T-cell (primary cell): ENCODE results near the gene LRRK1. TPM values are rescaled to one million over a fixed set of nuclear protein-coding genes. Genes with fewer than 3 reads are reported as not detected.

Source experiments
- ATAC-seq, 4 experiments: fragments of 200-7000 bp in 3 of 4; fragments of 150-1000 bp in 1 of 4; cut with Tn5 transposase; replicated peaks in 1 of 4; 1 replicate in 3 of 4; 2 replicates in 1 of 4; pipeline ENCODE4 v1.10.0; 2021; ENCODE audit warnings: moderate library complexity in 3 of 4, mild to moderate bottlenecking in 2 of 4, moderate number of reproducible peaks in 1 of 4
- CTCF ChIA-PET, 2 donors: fragments of 300-600 bp; sonication (Branson Sonifier 250); formaldehyde crosslinking; loops; one replicate each; lab custom pipeline; 2022; ENCODE audit warnings: antibody characterized with exemption in 2 of 2; lab: Charles Lee
- POLR2A ChIA-PET, 2 donors: fragments of 300-600 bp; sonication (Branson Sonifier 250); formaldehyde crosslinking; loops; one replicate each; lab custom pipeline; 2022; ENCODE audit warnings: antibody characterized with exemption in 2 of 2; lab: Charles Lee
- DNase-seq, 35 experiments: peaks; one replicate each; pipeline versions ENCODE4 v3.0.0 to v3.0.0-alpha.2; 2013 to 2023
- H3K27ac ChIP-seq: one replicate; pipeline ENCODE4 v1.5.1; 2013; ENCODE audit warnings: low read length
- H3K27me3 ChIP-seq, 2 experiments: replicated peaks in 1 of 2; 1 replicate in 1 of 2; 2 replicates in 1 of 2; pipeline versions ENCODE4 v1.6.1 to v1.7.0; 2013; ENCODE audit warnings: low read length in 1 of 2, mixed read lengths in 1 of 2; ENCODE audit not compliant: control insufficient read depth in 2 of 2, insufficient read depth in 2 of 2; ENCODE audit errors: extremely low read depth in 1 of 2
- H3K36me3 ChIP-seq, 2 donors: 1 replicate in 1 of 2; 2 replicates in 1 of 2; pipeline versions ENCODE4 v1.6.1 to v1.7.0; 2013; ENCODE audit warnings: low read length in 1 of 2; ENCODE audit not compliant: control insufficient read depth in 2 of 2, insufficient read depth in 1 of 2; ENCODE audit errors: extremely low read depth in 1 of 2
- H3K4me1 ChIP-seq, 2 experiments: 1 replicate in 1 of 2; 2 replicates in 1 of 2; pipeline versions ENCODE4 v1.6.1 to v1.7.0; 2013; ENCODE audit warnings: low read length in 2 of 2, mixed read lengths in 1 of 2; ENCODE audit not compliant: insufficient read depth in 2 of 2, control insufficient read depth in 1 of 2; ENCODE audit errors: extremely low read depth in 1 of 2
- H3K4me3 ChIP-seq, 2 donors: 1 replicate in 1 of 2; 2 replicates in 1 of 2; pipeline versions ENCODE4 v1.5.1 to v1.7.0; 2013; ENCODE audit warnings: mild to moderate bottlenecking in 2 of 2, low read length in 1 of 2, moderate library complexity in 1 of 2; ENCODE audit not compliant: control insufficient read depth in 1 of 2; ENCODE audit errors: extremely low read depth in 1 of 2
- H3K9me3 ChIP-seq: 2 replicates; pipeline ENCODE4 v1.7.0; 2013
- H3K27ac Mint-ChIP-seq, 2 donors: one replicate each; pipeline ENCODE4 v1.8.0; 2020 to 2021; ENCODE audit warnings: mild to moderate bottlenecking in 2 of 2, mixed read lengths in 2 of 2
- H3K27me3 Mint-ChIP-seq, 2 donors: one replicate each; pipeline ENCODE4 v1.8.0; 2021 to 2022; ENCODE audit warnings: mixed read lengths in 2 of 2
- H3K36me3 Mint-ChIP-seq: one replicate; pipeline ENCODE4 v1.8.0; 2021; ENCODE audit warnings: mixed read lengths
- H3K4me1 Mint-ChIP-seq, 3 donors: one replicate each; pipeline ENCODE4 v1.8.0; 2020 to 2022; ENCODE audit warnings: mixed read lengths in 3 of 3, mild to moderate bottlenecking in 1 of 3
- H3K4me3 Mint-ChIP-seq, 3 donors: one replicate each; pipeline ENCODE4 v1.8.0; 2020 to 2022; ENCODE audit warnings: mild to moderate bottlenecking in 3 of 3, mixed read lengths in 3 of 3, moderate library complexity in 3 of 3
- H3K9me3 Mint-ChIP-seq, 3 donors: one replicate each; pipeline ENCODE4 v1.8.0; 2020 to 2022; ENCODE audit warnings: mixed read lengths in 3 of 3
- WGBS: methylation state at CpG from one replicate; pipeline ENCODE4 v1.1.5; 2013; ENCODE audit warnings: missing lambda C conversion rate; ENCODE audit not compliant: insufficient coverage; 5-methylcytosine and 5-hydroxymethylcytosine counted together
- total RNA-seq, 35 experiments: library from RNA in 6 of 35; stranded (reverse) in 6 of 35; fragments of 120-200 nt in 1 of 35; gene quantifications; one replicate each; pipeline versions ENCODE4 v1.2.1 to v1.2.4 and lab custom pipeline; 2013 to 2026

Gene LRRK1
- total RNA-seq, 5 donors from 2014 or later (not counting 1 experiment from before 2014, with no cell fraction given): 1.1 to 2.0 (median 1.7) TPM

GRCh38 chr15:100986158-100986896 is 67.2 kb downstream of the LRRK1 start:
- Mint-ChIP-seq H3K9me3 (peaks cover 0 to 3% (median 0%) of the 10 kb centered on the region in 3 donors), H3K4me3 (no peak overlapping the region), H3K4me1 (no peaks in the 10 kb centered on the region), H3K36me3 (no peaks in the 10 kb centered on the region), H3K27ac (no peak overlapping the region), H3K27me3 (peaks cover 17 to 22% of the 10 kb centered on the region in 2 donors)
- Histone ChIP-seq H3K27me3 (peaks cover 2 to 13% of the 10 kb centered on the region in 2 experiments), H3K36me3 (no peaks in the 10 kb centered on the region), H3K9me3 (no peaks in the 10 kb centered on the region), H3K27ac (no peak overlapping the region), H3K4me3 (no peak overlapping the region), H3K4me1 (no peaks in the 10 kb centered on the region)
- CTCF ChIA-PET: no interaction called here
- DNase-seq (no peak), ATAC-seq (no peak)
- POLR2A ChIA-PET: no interaction called here
- 50% methylated on average over 6 of the region's 6 CpGs for WGBS

- H3K4me3 Mint-ChIP-seq: no peak overlapping the region
These were observed 68.0 kb downstream of the LRRK1 start for GRCh38 chr15:100987143-100987542.

GRCh38 chr15:100988297-100988696 is 69.1 kb downstream of the LRRK1 start:
- ChIA-PET POLR2A (no interaction called here), CTCF (no interaction called here)
- H3K36me3 ChIP-seq: no peaks in the 10 kb centered on the region
- no peak for ATAC-seq
- Mint-ChIP-seq H3K36me3 (no peaks in the 10 kb centered on the region), H3K9me3 (peaks cover 0 to 3% (median 0%) of the 10 kb centered on the region in 3 donors), H3K27me3 (peaks cover 18 to 20% of the 10 kb centered on the region in 2 donors), H3K4me1 (no peaks in the 10 kb centered on the region), H3K27ac (no peak overlapping the region), H3K4me3 (no peak overlapping the region)
- no peaks in the 10 kb centered on the region for H3K4me1 ChIP-seq
- WGBS: 83% methylated on average over 3 of the region's 5 CpGs
- H3K27me3 ChIP-seq: peaks cover 0 to 8% of the 10 kb centered on the region in 2 experiments
- H3K4me3 ChIP-seq: no peak overlapping the region
- H3K27ac ChIP-seq: no peak overlapping the region
- DNase-seq: no peak
- no peaks in the 10 kb centered on the region for H3K9me3 ChIP-seq

More at GRCh38 chr15:100987143-100987542, 68.0 kb downstream of the LRRK1 start:
- Histone ChIP-seq H3K36me3 (no peaks in the 10 kb centered on the region), H3K27me3 (peaks cover under 1 to 13% of the 10 kb centered on the region in 2 experiments), H3K4me1 (no peaks in the 10 kb centered on the region), H3K27ac (no peak overlapping the region), H3K9me3 (no peaks in the 10 kb centered on the region), H3K4me3 (no peak overlapping the region)
- DNase-seq (no peak), ATAC-seq (no peak)
- peaks cover 17 to 22% of the 10 kb centered on the region in 2 donors for H3K27me3 Mint-ChIP-seq
- ChIA-PET POLR2A (no interaction called here), CTCF (no interaction called here)
- H3K4me1 Mint-ChIP-seq: no peaks in the 10 kb centered on the region
- no CpG with 5 or more reads among the region's 4 CpGs for WGBS
- H3K36me3 Mint-ChIP-seq: no peaks in the 10 kb centered on the region
- no peak overlapping the region for H3K27ac Mint-ChIP-seq
- H3K9me3 Mint-ChIP-seq: peaks cover 0 to 3% (median 0%) of the 10 kb centered on the region in 3 donors

GRCh38 chr15:100988857-100989256 is 69.7 kb downstream of the LRRK1 start:
- no peaks in the 10 kb centered on the region for H3K9me3 ChIP-seq
- no peaks in the 10 kb centered on the region for H3K36me3 Mint-ChIP-seq
- H3K4me3 Mint-ChIP-seq: no peak overlapping the region
- H3K36me3 ChIP-seq: no peaks in the 10 kb centered on the region
- peaks cover 0 to 5% of the 10 kb centered on the region in 2 experiments for H3K27me3 ChIP-seq
- peaks cover 18 to 20% of the 10 kb centered on the region in 2 donors for H3K27me3 Mint-ChIP-seq
- H3K27ac Mint-ChIP-seq: no peak overlapping the region
- no peak overlapping the region for H3K27ac ChIP-seq
- H3K4me1 ChIP-seq: no peaks in the 10 kb centered on the region
- ChIA-PET CTCF (no interaction called here), POLR2A (no interaction called here)
- DNase-seq: no peak
- WGBS: 67% methylated on average over 1 of the region's 3 CpGs
- no peak for ATAC-seq
- no peak overlapping the region for H3K4me3 ChIP-seq
- no peaks in the 10 kb centered on the region for H3K4me1 Mint-ChIP-seq
- H3K9me3 Mint-ChIP-seq: peaks cover 0 to 3% (median 0%) of the 10 kb centered on the region in 3 donors

GRCh38 chr15:100994597-100995446 is 75.7 kb downstream of the LRRK1 start:
- WGBS: 90% methylated on average over 15 of the region's 17 CpGs
- Mint-ChIP-seq H3K4me1 (no peaks in the 10 kb centered on the region), H3K27ac (no peak overlapping the region), H3K4me3 (no peak overlapping the region), H3K27me3 (peaks cover 11 to 18% of the 10 kb centered on the region in 2 donors), H3K36me3 (no peaks in the 10 kb centered on the region), H3K9me3 (no peaks in the 10 kb centered on the region)
- CTCF ChIA-PET: no interaction called here
- Histone ChIP-seq H3K4me1 (no peaks in the 10 kb centered on the region), H3K36me3 (no peaks in the 10 kb centered on the region), H3K27ac (no peak overlapping the region), H3K9me3 (no peaks in the 10 kb centered on the region), H3K27me3 (peaks cover 0 to 8% of the 10 kb centered on the region in 2 experiments), H3K4me3 (no peak overlapping the region)
- DNase-seq (no peak), ATAC-seq (no peak)
- POLR2A ChIA-PET: no interaction called here

- no peaks in the 10 kb centered on the region for H3K36me3 Mint-ChIP-seq
- no peaks in the 10 kb centered on the region for H3K4me1 Mint-ChIP-seq
- DNase-seq (no peak), ATAC-seq (no peak)
- H3K4me3 ChIP-seq: no peak overlapping the region
- no peak overlapping the region for H3K27ac ChIP-seq
- no peak overlapping the region for H3K27ac Mint-ChIP-seq
- no peaks in the 10 kb centered on the region for H3K9me3 Mint-ChIP-seq
- WGBS: 89% methylated on average over 16 of the region's 20 CpGs
- H3K9me3 ChIP-seq: no peaks in the 10 kb centered on the region
- no peaks in the 10 kb centered on the region for H3K36me3 ChIP-seq
- CTCF ChIA-PET: no interaction called here
- H3K27me3 ChIP-seq: peaks cover 0 to 12% of the 10 kb centered on the region in 2 experiments
- H3K4me1 ChIP-seq: no peaks in the 10 kb centered on the region
- H3K4me3 Mint-ChIP-seq: no peak overlapping the region
- peaks cover 16 to 23% of the 10 kb centered on the region in 2 donors for H3K27me3 Mint-ChIP-seq
- POLR2A ChIA-PET: no interaction called here
These were observed 76.6 kb downstream of the LRRK1 start for GRCh38 chr15:100995471-100996430.
